Measurements from ENCODE around the gene MARK2.
A peak's percentile ranks its signal among the peaks of the same experiment; 100 is the strongest.
"Not testable (repeated sequence)": the region's sequence is repeated elsewhere in the genome, so short reads cannot be mapped to it uniquely, and the experiment has no call there.

The MARK2 gene

DNA sequence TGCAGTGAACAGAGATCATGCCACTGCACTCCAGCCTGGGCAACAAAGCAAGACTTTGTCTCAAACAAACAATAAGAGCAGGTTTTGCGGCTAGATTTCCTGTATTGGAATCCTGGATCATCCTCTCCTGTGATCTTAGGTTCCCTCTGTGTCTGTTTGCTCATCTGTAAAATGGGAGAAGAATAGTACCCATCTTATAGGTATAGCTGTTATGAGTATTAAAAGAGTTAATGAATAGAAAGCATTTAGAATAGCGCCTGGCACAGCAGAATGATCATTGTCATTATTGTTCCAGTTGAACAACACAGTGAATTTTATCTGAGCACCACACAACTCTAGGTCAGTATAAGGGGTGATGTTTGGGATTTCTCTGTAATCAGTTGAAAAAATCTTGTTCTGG, 10.8 kb downstream of the MARK2 start:
- DNase-seq (ENCODE audit: extremely low spot score, insufficient read length, low read depth) (no peak), FAIRE-seq (no peak)

DNA sequence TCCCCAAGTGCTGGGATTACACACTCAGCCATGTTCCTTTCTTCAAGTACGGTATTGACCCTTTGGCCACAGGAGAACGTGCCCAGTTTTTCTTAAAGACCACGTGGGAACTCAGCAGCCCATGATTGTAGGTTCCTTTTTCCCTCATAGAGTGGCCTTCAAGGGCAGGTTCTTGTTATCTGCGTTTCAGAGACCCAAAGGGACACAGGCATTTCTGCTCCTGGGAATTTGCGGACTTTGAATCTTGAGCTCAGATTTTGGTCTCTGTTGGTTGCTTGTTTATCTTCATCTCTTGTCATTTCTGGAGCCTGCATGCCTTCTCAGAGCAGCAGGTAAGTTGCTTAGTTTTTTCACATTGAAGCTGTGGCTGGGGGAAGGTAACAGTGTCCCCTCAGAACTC, 12.0 kb downstream of the MARK2 start:
- no peak for FAIRE-seq
- DNase-seq (ENCODE audit: extremely low spot score, insufficient read length, low read depth), result no peak

DNA sequence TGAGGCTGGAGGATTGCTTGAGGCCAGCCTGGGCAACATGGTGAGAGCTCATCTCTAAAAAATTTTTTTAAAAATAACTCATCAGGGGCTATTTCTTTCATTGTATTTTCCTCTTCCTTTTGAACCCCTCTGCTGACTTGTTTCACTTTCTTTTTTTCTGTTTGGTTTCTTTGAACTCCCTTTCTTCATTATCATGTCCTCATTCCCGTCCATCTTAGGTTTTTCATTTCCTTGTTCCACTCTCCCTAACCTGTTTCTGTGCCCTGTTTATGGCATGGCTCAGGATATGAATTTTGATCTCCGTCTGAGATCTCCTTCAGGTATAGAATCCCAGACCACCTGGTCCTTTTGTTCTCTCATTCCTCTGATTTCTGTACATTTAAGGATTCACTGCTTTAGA, 12.5 kb downstream of the MARK2 start:
- FAIRE-seq (peak; percentile 78), DNase-seq (ENCODE audit: extremely low spot score, insufficient read length, low read depth) (no peak)

DNA sequence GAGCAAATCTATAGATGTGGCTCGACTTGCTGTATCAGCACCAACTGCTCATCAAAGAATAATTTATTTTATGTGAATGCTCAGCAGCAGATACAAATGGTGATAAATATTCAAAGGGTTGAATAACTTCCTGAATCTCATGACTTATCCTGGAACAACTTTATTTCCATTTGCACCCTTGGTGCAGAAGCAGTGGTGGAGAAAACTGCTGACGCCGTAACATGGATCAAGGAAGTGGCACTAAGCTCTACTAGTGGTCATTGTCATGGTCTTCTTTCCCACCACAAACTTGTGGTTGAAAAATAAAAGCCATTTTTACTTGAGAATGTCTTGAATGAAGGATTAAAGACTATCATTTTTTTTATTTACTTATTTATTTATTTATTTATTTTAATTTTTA, 14.6 kb downstream of the MARK2 start:
- FAIRE-seq (no peak), DNase-seq (ENCODE audit: extremely low spot score, insufficient read length, low read depth) (no peak)

DNA sequence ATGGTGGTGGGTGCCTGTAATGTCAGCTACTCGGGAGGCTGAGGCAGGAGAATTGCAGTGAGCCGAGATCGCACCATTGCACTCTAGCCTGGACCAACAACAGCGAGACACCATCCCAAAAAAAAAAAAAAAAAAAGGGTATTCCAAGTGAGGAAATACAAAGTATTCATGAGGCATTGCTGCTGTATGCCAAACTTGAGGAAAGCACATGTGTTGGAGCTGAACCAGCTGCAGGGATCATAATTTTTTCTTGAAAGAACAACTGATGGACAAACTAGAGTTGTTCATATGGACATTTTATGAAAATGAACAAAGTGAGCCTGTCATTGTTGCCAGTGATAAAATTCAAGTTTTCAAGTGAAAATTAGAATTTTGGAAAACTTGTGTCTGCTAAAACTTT, 15.8 kb downstream of the MARK2 start:
- DNase-seq (ENCODE audit: extremely low spot score, insufficient read length, low read depth) (no peak), FAIRE-seq (no peak)

DNA sequence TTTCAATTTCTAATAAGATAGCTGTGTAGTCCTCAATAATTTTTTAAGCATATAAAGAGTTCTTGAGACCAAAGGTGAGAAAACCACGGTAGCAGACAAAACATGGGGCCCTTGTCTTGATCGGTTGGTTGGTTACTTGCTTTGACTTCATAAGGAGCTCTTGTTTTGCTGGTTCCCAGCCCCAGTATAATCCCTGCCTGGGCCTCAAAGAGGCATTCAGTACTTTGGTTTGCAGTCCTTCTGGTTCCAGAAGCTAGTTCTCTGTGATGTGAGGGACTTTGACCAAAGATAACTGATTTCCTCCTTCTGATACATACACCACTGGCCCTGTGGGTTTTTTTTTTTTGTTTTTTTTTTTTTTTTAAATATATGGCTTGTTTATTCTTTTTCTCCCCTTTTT, 17.1 kb downstream of the MARK2 start:
- FAIRE-seq (no peak), DNase-seq (ENCODE audit: extremely low spot score, insufficient read length, low read depth) (no peak)

DNA sequence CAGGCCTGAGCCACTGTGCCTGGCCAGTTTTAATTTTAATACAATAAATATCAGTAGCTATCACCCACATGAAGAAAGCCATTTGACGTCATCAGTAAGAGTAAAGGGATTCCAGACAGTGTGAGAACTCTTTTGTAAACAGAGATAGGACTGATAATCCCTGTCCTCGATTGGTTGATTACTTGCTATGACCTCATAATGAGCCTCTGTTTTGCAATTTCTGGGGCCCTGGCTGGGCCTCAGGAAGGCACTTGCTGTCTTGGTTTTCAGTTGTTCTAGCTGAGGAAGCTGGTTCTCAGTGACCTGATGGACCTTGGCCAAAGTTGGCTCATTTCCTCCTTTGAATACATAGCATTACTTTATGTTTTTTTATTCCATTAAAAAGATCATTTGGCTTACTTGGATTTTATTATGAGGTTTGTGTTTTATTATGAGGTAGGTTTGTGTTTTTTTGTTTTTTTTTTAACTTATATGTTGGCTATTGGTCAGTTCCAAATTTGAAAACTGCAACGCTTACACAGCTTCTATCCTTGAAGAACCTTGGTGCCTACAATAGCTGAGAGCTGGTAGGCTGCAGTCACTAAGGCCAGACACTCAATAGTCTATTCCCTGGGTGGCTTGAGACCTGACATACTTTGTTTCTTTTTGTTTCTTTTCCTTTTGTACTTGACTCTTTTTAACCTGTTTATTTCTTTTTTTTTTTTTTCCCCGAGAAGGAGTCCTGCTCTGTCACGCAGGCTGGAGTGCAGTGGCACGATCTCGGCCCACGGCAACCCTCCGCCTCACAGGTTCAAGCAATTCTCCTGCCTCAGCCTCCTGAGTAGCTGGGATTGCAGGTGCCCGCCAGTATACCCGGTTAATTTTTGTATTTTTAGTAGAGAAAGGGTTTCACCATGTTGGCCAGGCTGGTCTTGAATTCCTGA, 20.0 kb downstream of the MARK2 start:
- no peak for DNase-seq (ENCODE audit: extremely low spot score, insufficient read length, low read depth)

DNA sequence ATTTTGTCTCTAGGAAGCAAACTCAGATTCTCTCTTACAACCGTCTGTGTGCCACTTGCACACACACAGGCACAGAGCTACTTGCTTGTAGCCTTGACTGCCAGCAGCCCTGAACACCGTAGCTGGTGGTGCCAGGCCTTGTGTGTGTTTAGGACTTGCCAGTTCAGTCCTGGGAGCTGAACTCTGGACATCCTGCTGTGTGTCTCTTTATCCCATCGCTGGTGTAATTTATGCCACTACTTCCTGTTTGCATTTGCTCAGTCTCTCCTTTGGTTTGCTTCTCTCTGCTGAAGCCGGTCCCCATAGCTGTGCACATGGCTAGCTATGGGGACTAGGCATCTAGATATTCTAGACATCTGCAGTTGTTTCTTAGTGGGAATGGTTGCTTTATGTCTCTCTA, 24.0 kb downstream of the MARK2 start:
- DNase-seq (ENCODE audit: extremely low spot score, insufficient read length, low read depth), result no peak
- no peak for FAIRE-seq

More for the DNA sequence above, 20.0 kb downstream of the MARK2 start:
- no peak for FAIRE-seq

DNA sequence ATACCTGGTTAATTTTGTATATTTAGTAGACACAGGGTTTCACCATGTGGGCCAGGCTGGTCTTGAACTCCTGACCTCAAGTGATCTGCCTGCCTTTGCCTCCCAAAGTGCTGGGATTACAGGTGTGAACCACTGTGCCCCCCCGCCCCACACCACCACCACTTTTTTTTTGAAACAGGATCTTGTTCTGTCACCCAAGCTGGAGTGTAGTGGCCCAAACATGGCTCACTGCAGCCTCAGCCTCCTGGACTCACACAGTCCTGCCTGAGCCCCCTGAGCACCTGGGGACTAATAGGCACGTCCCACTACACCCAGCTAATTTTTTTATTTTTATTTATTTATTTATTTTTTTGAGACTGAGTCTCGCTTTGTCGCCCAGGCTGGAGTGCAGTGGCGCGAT, 24.7 kb downstream of the MARK2 start:
- DNase-seq (ENCODE audit: extremely low spot score, insufficient read length, low read depth); FAIRE-seq: not testable (repeated sequence)

DNA sequence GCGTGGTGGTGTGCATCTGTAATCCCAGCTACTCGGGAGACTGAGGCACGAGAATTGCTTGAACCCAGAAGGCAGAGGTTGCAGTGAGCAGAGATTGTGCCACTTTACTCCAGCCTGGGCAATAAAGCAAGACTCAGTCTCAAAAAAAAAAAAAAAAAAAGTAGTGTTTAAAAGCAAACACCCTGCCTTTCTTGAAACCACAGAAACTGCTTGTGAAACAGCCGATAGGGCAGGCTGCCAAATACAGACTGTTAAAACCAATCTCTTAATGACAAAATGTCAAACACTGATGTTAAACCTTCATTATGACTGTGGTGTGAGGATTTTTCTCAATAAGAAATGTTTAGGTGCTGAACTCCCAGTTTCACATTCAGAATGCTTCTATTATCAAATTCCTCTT, 27.3 kb downstream of the MARK2 start:
- DNase-seq (ENCODE audit: extremely low spot score, insufficient read length, low read depth) (peak; percentile 75), FAIRE-seq (peak; percentile 87)

DNA sequence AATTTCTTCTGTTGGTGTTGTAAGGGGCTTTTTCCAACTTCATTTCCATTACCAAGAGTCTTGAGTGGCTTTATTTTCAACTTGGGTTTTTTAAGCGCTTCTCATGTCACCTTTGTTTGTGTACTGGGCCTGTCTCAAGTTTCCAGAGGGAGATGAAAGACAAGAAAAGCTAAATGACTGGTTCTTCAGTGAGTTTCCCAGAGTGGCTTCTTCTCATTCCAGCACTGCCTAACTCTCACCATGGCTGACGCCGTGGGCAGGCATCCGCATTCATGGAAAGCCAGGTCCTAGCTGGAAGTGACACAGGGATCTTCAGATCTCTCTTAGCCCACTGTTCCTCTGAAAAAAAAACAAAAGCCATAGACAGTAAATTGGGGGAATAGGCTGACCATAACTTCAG, 28.6 kb downstream of the MARK2 start:
- no peak for DNase-seq (ENCODE audit: extremely low spot score, insufficient read length, low read depth)
- FAIRE-seq, result no peak

DNA sequence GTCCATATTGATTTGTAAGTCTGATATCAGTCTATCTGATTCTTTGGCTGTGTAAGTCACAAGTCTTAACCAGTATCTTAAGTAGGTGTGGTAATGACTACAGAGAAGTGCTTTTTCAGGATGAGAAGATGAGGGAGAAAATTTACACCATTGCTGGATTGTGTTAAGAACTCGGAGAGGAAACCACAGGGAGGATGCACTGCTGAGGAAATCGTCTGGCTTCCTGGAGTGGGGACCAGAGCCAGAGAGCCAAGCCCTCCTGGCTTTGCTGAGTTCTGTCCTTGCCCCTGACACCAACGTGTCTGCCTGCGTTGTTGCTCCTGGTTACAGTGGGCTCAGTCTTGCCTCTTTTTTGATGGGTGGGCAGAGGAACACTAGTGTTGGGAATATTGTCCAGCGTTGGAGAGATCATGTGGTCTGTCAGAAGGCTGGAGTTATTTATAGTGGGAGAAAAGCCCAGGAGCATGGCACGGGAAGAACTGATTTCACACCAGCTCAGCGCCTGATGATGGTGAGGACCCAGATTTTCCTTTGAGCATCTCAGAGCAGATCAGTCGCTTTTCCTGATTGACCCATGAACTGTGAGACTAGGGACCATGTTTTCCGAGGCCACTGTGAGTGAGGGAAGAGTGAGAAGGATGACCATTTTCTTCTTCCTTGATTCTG, 29.6 kb downstream of the MARK2 start:
- no peak for FAIRE-seq
- DNase-seq (ENCODE audit: extremely low spot score, insufficient read length, low read depth), result no peak

DNA sequence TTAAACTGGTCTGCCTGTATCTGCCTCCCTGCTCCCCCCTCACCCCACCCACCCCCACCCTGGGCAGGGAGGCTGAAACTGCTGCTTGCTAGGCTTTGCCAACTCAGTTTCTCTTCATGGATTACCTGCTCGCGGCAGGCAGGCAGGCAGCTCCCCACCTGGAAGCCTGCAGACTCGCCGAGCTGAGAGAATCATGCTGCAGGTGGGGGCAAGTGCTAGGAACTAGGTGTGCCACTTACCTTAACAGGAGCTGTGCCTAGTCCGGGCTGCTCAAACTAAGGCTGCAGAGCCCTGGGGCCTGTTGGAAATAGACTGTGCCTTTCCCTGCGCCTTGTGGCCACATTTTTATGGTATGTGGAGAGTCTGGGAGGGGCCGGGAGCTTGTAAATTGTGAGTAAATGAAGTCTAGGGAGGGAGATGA, 30.3 kb downstream of the MARK2 start:
- FAIRE-seq (no peak), DNase-seq (ENCODE audit: extremely low spot score, insufficient read length, low read depth) (no peak)

DNA sequence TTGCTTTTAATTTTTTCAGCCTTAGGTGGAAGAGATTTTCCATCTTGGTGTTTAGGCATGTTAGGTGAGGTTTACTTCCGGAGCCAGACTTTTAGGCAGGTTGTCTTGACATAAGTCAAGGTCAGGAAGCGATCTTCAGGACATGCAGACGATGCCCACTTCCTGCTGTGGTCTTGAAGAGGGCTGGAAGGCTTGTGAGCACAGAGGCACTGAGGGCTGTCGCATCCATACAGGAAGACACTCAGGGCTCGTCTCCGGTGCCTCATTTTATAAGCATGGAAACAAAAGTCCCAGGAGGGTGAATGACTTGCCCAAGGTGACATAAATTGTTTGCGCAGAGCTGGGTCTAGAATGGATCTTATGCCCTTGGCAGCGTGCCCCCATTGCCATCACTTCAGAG, 30.8 kb downstream of the MARK2 start:
- FAIRE-seq (no peak), DNase-seq (ENCODE audit: extremely low spot score, insufficient read length, low read depth) (no peak)

DNA sequence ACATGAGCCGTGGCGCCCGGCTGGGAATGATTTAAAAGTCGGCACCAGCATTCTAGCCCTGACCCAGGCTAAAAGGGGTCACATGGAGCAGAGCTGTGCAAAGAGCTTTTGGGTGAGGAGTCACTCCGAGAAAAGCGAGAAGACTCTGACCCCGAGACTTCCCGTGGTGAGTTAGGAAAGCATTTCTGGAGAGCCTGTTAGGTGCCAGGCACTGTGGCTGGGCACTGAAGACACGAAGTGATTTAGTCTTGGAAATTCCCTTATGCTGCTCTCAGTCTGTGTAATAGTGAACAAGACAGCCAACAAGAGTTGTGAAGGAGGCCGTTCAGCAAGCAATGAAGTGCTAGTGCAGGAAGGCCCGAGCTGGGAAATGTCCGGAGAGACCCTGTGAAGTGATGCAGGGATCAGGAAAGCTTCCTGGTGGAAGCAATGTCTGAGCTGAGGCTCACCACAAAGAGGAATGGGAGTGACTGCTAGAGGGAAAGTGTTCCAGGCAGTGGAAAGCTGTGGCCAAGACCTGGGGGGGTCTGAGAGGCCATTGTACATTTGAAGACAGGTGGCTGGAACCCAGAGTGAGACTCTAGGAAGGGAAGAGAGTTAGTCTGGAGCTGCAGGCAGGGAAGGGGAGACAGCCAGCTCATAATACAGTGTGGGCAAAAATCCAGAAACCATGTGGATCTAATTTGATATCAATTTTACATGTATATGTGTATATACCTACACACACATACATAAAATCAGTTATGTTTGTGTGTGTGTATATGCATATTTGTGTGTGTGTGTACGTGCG, 31.6 kb downstream of the MARK2 start:
- FAIRE-seq, result no peak

DNA sequence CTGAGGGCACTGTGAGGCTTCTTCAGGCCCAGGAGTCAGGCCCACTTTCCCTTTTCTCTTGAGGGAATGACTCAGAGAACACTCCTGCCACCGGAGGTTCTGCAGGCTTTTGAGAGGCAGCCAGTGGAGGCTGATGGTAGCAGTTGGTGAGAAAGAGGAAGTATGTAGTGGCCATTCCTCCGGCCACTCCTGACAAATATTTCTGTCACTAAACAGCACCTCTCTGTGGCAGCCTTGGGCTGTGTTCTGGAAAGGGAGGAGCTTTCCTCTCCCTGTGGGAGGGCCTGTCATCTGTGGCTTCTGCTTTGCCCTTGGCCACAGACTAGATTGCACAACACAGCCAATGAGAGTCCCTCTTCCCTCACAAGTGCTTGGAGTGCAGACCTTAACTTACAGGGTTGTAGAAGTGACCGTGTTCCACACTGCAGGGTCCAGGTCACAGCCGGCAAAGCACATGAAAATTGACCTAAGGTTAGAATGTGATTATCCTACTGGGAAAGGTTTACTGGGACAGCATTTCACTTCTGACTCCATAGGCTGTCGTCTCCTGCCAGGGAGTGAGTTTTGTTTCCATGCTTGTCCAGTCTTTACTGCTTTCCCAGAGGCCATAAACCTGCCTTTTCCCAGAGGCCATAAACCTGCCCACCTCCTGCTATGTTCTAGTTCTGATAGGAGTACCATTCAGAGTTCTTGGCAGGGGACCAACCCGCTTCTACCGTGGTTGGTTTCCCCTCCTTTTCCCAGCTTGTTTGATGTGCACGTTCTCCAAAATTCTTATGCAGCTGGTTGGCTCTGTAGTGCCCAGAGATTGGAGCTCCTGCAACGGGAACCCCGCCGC, 33.3 kb downstream of the MARK2 start:
- peak; percentile 89 for FAIRE-seq
- peak; percentile 62 for DNase-seq (ENCODE audit: extremely low spot score, insufficient read length, low read depth)

More for the DNA sequence above, 31.6 kb downstream of the MARK2 start:
- no peak for DNase-seq (ENCODE audit: extremely low spot score, insufficient read length, low read depth)

DNA sequence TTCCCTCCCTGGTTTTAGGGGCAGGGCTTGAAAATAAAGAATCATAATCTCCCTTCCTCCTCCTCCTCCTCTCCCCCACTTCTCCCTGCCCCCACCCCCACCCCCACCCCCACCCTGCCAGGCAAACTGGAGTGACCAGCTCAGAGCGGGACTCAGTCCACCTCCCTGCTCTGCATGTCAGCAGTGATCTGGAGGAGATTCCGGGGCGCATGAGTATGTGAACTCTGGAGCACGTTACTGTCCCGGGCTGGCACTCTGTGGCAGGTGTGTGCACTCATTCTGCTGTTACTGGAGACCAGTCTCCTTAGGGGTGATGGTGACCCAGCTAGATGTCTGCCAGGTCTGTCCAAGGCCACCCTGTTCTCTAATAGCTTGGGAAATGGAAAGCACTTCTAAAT, 33.9 kb downstream of the MARK2 start:
- no peak for DNase-seq (ENCODE audit: extremely low spot score, insufficient read length, low read depth)
- FAIRE-seq, result no peak

DNA sequence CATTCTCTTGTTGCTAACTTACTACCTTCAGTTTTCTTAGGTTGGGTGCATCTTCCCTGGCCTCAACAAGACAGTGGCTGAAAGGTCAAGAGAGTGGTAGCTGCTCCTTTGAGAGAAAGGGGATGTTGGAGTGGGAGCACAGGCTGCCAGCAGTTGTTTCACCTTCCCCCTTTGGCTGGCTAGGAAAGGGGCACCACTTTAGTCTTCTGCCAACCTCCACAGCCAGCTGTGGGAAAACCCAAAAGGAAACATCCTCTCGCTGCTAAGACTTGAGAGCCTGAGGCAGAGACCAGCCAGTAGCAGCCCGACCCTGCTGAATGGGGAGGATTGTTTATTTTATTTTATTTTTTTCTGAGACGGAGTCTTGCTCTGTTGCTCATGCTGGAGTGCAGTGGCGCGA, 34.4 kb downstream of the MARK2 start:
- DNase-seq (ENCODE audit: extremely low spot score, insufficient read length, low read depth) (no peak), FAIRE-seq (no peak)

DNA sequence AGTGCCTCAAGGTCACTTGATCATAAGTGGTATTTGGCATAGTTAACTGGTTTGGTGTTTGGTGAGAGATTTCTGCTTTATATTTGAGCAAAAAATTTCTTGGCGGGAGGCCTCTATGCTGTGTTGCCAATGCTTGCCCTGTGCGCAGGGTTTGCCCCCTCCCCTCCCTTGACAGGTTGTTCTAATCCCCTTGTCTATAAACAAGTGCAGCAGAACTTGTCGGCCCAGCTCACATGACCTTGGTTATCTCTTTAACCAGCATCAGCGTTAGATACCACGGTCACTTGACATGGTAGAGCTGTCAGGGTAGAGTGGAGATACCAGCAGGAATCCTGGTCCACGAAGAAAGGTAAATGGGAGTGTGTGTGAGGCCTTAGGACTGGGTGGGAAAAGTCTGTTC, 35.6 kb downstream of the MARK2 start:
- FAIRE-seq (no peak), DNase-seq (ENCODE audit: extremely low spot score, insufficient read length, low read depth) (no peak)
